ENCODE data around the gene ATP11A. TPM values are rescaled to one million over a fixed set of nuclear protein-coding genes. Genes with fewer than 3 reads are reported as not detected.

ATP11A gene
- total and polyA plus RNA-seq, 9 of the 15 experiments (the other 6 are each of a cell fraction or from before 2014, with no cell fraction given) = 0.38 to 34.2 (median 4.2) TPM

DNA sequence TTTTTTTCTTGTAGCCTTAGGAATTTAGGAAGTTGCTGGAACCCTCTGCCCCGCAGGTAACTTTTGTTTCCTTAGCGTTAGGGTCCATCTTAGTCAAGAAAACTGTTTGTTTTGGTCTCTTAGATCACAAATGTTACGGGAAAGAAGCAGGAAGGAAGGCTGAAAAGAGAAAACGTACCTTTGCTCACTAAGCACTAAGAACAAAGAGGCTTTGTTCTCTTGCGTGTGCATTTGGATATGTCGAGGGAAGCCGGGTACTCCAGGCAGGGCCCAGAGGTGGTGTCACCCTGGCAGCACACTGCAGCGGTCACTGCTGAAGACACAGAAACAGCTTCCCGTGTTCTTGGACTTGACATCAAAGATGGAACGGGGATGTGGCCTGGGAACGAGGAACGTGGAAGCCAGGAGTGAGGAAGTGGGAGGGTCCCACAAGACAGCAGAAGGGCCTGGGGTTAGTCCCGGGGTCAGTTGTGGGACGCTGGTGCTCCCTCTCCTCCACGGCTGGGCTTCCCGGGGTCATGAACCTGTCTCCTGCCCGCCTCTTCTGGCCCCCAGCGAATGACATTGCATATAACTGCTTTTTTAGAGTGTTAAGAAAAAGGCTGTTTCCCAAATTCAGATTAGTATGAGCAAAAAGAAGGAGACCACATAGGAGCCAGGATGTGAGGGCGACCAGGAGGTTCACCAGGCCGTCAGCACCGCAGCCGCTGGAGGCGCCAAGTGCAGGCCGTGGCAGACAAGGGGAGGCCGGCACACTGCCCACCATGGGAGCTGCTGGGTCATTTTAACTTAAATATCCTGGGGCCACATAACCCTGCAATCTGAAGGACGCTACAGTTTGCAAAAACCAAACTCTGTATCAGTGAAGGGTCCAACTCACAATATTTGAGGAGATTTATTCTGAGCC, 31.6 kb downstream of the ATP11A start:
- Histone ChIP-seq H3K4me3 (no peak overlapping the region), H3K79me2 (ENCODE audit: control insufficient read depth, insufficient read depth, low read length) (peaks cover 39% of the 10 kb centered on the region), H3K9ac (ENCODE audit: insufficient read depth in 1 of 2, low read depth in 2 of 2, low read length in 2 of 2) (peak overlapping the region in 1 of 2 experiments; percentile 56; a peak in 1 of 4 replicates), H3K27me3 (ENCODE audit: control insufficient read depth in 2 of 2, insufficient read depth in 2 of 2, low read length in 2 of 2) (no peaks in the 10 kb centered on the region), H2AFZ (ENCODE audit: low read depth, low read length) (no peak overlapping the region), H4K20me1 (replicated peaks; ENCODE audit: control insufficient read depth, insufficient read depth, low read length) (peaks cover 22% of the 10 kb centered on the region; the same call in 1 of the 2 replicates), H3K4me2 (ENCODE audit: insufficient read depth, low read length) (peak overlapping the region; percentile 11; the same call in 1 of the 2 replicates), H3K36me3 (ENCODE audit: control insufficient read depth, insufficient read depth, low read length) (0 out of 3 replicates have a peak, but pooled peaks cover 2% of the 10 kb centered on the region), H3K9me3 (replicated peaks; ENCODE audit: control insufficient read depth, insufficient read depth, low read depth, low read length) (no peaks in the 10 kb centered on the region), H3K4me1 (replicated peaks in 1 of 2; ENCODE audit: control insufficient read depth in 2 of 2, insufficient read depth in 2 of 2, low read length in 2 of 2) (peaks cover 25 to 42% of the 10 kb centered on the region in 2 experiments), H3K9me1 (ENCODE audit: control insufficient read depth, insufficient read depth, low read length) (no peaks in the 10 kb centered on the region), H3K27ac (ENCODE audit: extremely low read depth, low read depth, low read length) (peak overlapping the region; percentile 59; the same call in 1 of the 3 replicates)
- ChIA-PET CTCF (ENCODE audit: low intra/inter-chr PET ratio) (no interaction called here), POLR2A (interaction anchor here (1.7 kb wide), 1 partner anchor 10 kb away, joined by 4 read pairs; no protein-coding TSS in a partner anchor)
- ATAC-seq (peak; percentile 44), FAIRE-seq (peak; percentile 44), DNase-seq (ENCODE audit: extremely low read depth in 1 of 4, low spot score in 3 of 4) (peak in 3 of 4 experiments; percentile 30 to 41 (median 37))
- intact Hi-C loops (cut with micrococcal nuclease) (no loop called here), in situ Hi-C loops (cut with MboI) (no loop called here)
- BruUV-seq (replicated peaks) = no TSS peak
- 65% methylated on average over 17 of the region's 26 CpGs for WGBS (ENCODE audit: insufficient coverage, low coverage, missing lambda C conversion rate)
- TF ChIP-seq CTBP1 (IDR thresholded peaks at IDR 0.05; ENCODE audit: borderline replicate concordance) = no peak
- TF ChIP-seq MYBL2 (IDR thresholded peaks at IDR 0.05; ENCODE audit: low read depth) = no peak
- no peak for TF ChIP-seq MYBL2 (CRISPR knock-in tag; IDR thresholded peaks at IDR 0.05; ENCODE audit: borderline replicate concordance)
- 0 out of 2 replicates have a peak, but pooled peaks have one; percentile 35 for TF ChIP-seq NR2C1 (IDR thresholded peaks at IDR 0.05)
- no peak for TF ChIP-seq NR2C1 (tag; IDR thresholded peaks at IDR 0.05)
- no peak for TF ChIP-seq ZNF785 (CRISPR knock-in tag; IDR thresholded peaks at IDR 0.05)
- TF ChIP-seq, protein P1, sequence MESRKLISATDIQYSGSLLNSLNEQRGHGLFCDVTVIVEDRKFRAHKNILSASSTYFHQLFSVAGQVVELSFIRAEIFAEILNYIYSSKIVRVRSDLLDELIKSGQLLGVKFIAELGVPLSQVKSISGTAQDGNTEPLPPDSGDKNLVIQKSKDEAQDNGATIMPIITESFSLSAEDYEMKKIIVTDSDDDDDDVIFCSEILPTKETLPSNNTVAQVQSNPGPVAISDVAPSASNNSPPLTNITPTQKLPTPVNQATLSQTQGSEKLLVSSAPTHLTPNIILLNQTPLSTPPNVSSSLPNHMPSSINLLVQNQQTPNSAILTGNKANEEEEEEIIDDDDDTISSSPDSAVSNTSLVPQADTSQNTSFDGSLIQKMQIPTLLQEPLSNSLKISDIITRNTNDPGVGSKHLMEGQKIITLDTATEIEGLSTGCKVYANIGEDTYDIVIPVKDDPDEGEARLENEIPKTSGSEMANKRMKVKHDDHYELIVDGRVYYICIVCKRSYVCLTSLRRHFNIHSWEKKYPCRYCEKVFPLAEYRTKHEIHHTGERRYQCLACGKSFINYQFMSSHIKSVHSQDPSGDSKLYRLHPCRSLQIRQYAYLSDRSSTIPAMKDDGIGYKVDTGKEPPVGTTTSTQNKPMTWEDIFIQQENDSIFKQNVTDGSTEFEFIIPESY (CRISPR knock-in tag; IDR thresholded peaks at IDR 0.05) = peak; percentile 89
